ENCODE data around the gene EPHA4.
"Not testable (repeated sequence)": the region's sequence is repeated elsewhere in the genome, so short reads cannot be mapped to it uniquely, and the experiment has no call there.

EPHA4 gene

DNA sequence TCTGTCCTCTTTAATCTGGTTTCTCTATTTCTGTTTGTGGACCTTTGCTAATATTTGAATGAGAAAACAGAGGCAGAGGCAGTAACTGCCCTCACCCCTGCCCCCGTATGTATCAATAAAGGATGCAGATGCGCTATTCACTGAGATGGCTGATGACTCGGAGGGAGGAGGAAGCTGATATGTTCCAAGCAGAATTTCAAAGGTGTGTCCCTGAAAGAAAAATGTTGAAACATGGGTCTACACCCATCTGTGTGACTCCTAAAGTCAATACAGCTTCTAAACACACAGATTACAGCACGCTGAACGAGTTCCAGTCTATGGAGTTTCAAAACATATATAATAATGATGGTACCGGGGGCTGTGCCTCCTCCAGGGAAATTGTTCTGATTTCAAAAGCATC, 38.8 kb downstream of the EPHA4 start:
- DNase-seq = no peak

DNA sequence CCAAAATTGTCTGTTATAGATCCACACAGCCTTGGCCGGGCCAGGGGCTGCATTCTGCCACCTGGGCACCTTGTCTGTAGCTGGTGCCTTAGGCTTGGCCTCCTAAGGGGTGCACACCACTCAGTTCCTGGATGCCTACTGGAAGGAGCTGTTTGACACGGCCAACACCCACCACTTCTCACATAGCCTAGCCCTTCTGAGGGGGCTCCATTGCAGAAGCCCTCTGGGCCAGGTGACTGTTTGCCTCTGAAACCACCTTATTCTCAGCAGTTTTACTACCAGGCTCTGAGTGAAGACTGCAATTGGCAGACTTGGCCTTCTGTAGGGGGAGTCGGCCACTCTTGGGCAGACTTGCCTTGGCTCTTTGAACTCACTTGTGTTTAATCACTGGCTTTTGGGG, 39.5 kb downstream of the EPHA4 start:
- no peak for DNase-seq

- DNase-seq = no peak
Measured at GRCh38 chr2:221530653-221531037, 41.5 kb downstream of the EPHA4 start.

GRCh38 chr2:221529943-221530652, 42.0 kb downstream of the EPHA4 start:
- DNase-seq = no peak

DNA sequence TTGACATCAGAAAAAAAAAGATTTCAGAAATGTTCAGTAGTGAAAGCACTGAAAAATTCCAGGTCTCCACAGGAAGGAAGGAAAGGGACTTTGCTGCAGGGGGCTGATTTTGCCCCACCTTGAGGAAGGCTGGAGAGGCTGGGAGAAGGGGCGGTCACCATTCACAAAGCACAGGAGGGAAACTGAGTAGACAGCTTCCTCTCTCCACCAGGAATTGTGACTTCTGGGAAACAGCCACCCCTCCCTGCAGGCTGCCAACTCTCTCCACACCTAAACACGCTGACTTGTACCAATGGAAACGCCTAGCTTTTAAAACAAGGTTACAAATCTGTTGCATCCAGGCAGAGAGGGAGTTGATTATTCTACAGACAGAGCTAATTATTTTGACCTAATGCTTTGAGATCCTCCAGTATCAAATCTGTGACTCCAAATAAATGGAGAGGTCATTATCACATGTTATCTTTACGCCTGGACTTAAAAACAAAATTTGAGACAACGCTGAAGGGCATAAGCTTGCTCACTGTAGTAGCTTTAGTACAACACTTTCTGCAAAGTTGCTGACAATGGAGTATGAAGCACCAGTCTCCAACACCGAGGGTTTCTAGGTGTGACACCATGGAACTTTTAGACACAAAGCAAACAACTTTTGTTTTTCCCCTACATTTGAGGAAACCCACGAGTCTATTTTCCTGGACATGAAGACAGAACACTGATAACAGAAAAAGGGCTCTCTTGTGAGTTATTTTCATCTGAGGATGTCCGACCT, 42.7 kb downstream of the EPHA4 start:
- no peak for DNase-seq

DNA sequence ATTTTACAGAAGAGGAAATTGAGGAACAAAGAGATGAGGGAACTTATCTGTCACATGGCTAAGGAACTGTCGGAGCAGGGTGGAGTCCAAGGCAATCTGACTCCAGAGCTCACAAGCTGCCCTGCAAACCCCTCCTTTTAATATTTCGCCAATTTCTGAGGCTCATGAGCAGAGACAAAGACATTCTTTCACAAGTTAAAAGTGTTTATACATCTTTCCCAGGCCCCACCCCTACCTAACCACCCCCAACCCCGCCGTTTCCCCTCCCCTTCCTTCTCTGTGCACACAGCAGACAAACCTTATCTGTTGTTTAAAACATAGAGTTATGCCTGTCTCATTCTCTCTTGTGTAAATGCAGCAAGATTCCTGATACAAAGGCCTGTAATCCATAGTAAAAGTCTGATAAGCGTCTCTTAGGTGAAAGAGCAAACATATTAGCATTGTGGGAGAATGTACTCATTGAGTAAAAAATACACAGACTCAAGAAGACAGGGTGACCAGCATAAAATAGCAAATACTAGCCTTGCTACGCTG, 44.3 kb downstream of the EPHA4 start:
- no peak for DNase-seq

DNA sequence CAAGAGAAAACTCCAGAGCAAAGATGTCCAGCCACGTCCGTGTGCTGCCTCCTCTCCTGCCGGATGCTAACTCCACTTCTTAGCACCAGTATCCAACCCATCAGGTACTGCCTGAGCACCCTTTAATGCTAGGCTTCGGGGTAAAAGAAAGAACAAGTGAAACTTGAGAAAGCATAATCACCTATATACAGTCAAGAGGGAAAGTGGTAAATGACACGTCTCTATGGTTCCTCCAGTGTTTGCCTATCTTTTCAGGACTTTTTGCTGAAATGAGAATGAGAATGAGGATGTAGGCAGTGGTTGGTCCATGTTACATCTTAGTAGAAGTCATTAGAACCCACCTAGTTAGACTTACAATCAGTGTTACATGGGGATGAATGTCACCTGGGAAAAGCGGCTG, 47.9 kb downstream of the EPHA4 start:
- no peak for DNase-seq

GRCh38 chr2:221521233-221521845, 50.8 kb downstream of the EPHA4 start:
- no peak for DNase-seq

- DNase-seq = peak; percentile 42
Measured at GRCh38 chr2:221518935-221519625, 53.0 kb downstream of the EPHA4 start.

DNA sequence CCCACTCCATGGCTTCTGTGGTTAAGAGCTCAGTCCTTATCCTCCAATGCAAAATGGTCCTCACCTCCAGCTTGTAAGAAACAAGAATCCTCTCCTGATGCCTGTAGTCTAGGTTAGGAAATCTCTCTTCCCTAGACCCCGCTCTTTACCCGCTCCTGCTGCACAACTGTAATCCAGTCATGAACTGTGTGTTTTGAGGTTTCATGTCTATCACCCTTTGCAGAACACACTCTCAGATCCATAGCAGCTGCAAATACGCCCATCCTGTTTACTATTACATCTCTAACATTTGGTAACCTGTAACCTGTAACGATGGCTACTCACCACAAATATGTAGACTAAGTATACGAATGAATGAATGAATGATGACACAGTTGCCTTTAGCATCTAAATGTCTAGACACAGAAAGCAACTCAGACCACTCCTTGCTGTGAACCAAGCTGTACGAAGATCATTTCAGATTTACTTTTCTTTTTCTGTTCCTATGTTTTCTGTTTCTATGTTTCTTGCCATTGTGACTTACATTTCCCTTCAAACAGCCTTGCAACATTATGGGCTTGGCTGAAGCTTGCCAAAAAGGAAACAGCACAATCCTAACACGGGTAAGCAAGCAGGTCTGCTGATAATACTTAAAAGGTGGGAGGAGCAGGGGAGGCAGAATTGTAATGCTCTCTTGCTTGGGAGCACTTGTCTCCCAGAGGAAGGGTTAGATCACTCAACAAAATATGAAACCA, 53.7 kb downstream of the EPHA4 start:
- DNase-seq = no peak

DNA sequence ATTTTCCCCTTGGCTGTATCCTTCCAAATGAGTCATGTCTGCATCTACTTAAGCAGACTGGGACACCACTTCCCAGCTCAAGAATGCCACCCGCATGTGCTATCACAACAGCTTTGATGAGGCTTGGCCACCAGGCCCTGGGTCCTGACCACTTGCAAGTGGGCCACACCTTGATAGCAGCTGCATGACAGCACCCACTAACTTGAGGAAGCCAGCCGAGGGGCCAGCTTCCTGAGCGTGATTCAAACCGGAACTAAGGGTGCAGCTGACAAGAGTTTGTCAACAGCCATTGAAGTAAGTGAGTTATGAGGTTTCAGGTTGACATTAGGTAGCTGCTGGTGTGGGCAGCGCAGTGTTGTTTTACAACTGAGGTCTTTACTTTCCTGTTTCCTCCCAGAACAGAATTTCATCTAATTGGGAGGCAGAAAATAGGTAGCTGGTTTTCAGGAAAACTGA, 54.4 kb downstream of the EPHA4 start:
- DNase-seq = no peak

DNA sequence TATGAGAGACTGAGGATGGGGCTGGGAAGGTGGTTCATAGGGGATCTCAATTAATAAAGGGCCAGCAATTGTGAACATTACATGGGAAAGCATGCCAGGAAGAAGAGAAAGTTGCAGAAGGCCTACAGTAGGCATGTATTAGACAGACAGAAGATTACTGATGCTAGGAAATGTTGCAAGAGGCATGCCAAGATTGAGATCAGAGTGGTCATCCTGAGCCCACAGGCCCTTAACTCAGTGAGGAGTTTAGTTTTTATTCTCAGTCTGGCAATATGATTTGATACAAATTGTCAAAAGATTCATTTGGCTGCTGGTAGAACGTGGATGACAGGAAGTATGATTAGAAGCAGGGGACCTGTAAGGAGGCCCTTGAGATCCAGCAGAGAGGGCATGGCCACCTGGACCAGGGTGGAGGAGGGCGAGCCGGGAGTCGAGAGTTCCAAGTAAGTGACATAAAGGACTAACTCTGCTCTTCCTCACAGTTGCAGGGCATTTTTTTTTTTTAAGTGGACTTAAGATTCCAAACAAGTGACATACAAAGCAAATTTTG, 54.9 kb downstream of the EPHA4 start:
- DNase-seq = no peak

GRCh38 chr2:221515864-221516263, 56.2 kb downstream of the EPHA4 start:
- no peak for DNase-seq

- DNase-seq = no peak
Measured at GRCh38 chr2:221514305-221515040, 57.6 kb downstream of the EPHA4 start.

DNA sequence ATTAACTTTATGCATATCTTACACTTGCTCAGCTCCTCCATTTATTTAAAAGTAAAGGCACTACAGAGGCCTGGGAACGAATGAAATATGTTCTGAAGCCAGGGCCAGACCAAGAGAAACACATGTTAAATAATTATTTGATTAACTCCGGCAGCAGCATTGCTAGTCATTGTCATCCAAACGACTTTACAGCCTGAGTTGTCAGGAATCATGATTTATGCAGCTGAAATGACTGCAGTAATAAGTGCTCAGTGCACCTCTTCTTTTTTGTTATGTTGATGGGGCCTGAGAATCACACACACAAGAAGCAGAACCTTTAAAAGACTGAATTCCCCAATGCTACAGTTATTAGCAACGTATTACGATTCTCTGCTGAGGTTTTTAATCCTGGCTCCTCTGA, 58.9 kb downstream of the EPHA4 start:
- no peak for DNase-seq

DNA sequence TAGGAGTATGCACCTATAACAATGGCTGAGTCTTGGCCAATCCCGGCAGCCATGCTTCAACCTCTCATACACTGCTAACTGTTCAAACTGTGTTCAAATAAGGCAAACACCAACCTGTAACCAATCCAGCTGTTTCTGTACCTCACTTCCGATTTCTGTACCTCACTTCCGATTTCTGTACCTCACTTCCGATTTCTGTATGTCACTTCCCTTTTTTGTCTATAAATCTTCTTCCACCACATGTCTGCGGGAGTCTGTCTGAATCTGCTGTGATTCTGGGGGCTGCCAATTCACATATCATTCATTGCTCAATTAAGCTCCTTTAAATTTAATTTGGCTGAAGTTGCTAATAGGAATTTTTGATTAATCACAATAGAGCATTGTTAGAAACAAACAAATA, 60.8 kb downstream of the EPHA4 start:
- not testable (repeated sequence) for DNase-seq

DNA sequence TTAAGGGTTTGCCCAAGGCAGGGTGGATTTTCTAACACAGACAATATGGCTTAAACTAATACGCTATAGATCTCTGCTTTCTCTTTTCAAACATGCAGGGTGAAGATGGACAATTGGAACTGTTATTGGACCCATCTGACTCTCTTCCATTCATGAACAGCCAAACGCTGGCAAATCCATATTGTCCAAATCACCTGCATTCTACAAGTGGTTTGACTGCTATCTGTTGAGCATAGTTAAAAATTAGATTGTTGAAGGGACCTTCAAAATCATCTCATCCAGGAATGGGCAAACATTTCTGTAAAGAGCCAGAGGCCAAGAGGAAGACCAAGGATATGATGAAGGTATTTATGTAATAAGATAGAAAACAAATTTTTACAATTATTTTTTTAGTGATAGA, 65.6 kb downstream of the EPHA4 start:
- no peak for DNase-seq

GRCh38 chr2:221505605-221506004, 66.5 kb downstream of the EPHA4 start:
- DNase-seq = no peak

GRCh38 chr2:221504905-221505304, 67.2 kb downstream of the EPHA4 start:
- no peak for DNase-seq

GRCh38 chr2:221503965-221504364, 68.1 kb downstream of the EPHA4 start:
- DNase-seq = no peak

DNA sequence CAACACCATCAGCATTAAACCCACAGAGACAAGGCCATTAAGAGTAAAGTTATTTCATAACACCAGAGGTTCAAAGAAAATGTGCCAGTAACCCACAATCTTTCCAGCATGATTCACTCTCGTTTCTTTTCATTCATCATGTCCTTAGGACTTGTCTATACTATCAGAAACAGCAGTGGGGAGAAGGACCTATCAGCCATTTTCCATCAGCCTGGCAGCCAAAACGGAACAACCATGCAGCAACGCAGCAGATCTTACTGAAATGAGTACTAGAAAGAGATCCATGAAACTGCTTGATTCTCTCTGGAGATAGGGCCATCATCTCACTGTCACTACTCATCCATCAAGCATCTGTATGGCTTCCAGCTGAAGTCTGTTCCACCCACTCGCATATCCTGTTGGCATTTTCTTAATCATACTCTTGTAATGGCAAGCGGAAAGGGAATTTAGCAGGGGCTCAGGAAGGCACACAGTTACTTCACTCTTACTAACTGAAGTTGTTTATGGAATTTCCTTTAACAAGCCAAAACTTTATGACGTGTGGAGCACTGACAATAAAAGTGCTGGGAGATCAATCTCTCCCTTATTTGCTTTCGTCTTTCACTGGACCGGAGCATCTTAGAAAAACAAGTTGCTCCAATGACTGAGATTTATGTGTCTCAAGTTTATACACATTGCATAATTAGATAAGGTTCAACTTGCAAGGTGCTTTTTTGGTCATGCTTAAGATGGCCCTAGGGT, 69.7 kb downstream of the EPHA4 start:
- no peak for DNase-seq

Data from NCI-H82 (cell line).